Neural cell (in vitro differentiated cells): Measurements from ENCODE around the gene NOC4L.

Experiments used
- CTCF ChIP-seq: fragments of 450-650 bp; IDR thresholded peaks from 2 replicates; pipeline ENCODE4 v1.5.1; 2014; ENCODE audit warnings: antibody characterized with exemption, mild to moderate bottlenecking, moderate library complexity; ENCODE audit not compliant: poor library complexity, severe bottlenecking
- REST ChIP-seq: IDR thresholded peaks from 2 replicates; pipeline ENCODE4 v1.6.1; 2012; ENCODE audit warnings: borderline replicate concordance
- TAF1 ChIP-seq: IDR thresholded peaks from 2 replicates; pipeline ENCODE4 v1.6.1; 2012; ENCODE audit warnings: low read depth

- no peak for TF ChIP-seq CTCF
- TF ChIP-seq TAF1, result no peak
- no peak for TF ChIP-seq REST
Measured at GRCh38 chr12:132182206-132182710, 38.0 kb downstream of the NOC4L start.
